AG10803 (cell line): ENCODE measurements around the gene SPRY4.

ENCODE experiments used
- DNase-seq: peaks from one replicate; pipeline ENCODE4 v3.0.0; 2010; ENCODE audit warnings: low read depth
- H3K4me3 ChIP-seq: 2 replicates; pipeline ENCODE4 v1.5.1; 2011; ENCODE audit warnings: mild to moderate bottlenecking, low read length, control low read depth
- TF ChIP-seq, protein P1 (sequence below): conservative IDR thresholded peaks from 2 replicates; pipeline ENCODE4 v1.5.1; 2011; ENCODE audit warnings: mild to moderate bottlenecking, low read length, control low read depth, inconsistent platforms

SPRY4 gene

GRCh38 chr5:142292808-142293207 is 32.0 kb downstream of the SPRY4 start:
- H3K4me3 ChIP-seq, result no peak overlapping the region
- DNase-seq, result no peak
- TF ChIP-seq, protein P1, sequence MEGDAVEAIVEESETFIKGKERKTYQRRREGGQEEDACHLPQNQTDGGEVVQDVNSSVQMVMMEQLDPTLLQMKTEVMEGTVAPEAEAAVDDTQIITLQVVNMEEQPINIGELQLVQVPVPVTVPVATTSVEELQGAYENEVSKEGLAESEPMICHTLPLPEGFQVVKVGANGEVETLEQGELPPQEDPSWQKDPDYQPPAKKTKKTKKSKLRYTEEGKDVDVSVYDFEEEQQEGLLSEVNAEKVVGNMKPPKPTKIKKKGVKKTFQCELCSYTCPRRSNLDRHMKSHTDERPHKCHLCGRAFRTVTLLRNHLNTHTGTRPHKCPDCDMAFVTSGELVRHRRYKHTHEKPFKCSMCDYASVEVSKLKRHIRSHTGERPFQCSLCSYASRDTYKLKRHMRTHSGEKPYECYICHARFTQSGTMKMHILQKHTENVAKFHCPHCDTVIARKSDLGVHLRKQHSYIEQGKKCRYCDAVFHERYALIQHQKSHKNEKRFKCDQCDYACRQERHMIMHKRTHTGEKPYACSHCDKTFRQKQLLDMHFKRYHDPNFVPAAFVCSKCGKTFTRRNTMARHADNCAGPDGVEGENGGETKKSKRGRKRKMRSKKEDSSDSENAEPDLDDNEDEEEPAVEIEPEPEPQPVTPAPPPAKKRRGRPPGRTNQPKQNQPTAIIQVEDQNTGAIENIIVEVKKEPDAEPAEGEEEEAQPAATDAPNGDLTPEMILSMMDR, result no peak

- no peak overlapping the region for H3K4me3 ChIP-seq
- TF ChIP-seq, protein P1, result no peak
- DNase-seq, result no peak
These were observed 32.6 kb downstream of the SPRY4 start for GRCh38 chr5:142292249-142292648.

DNA sequence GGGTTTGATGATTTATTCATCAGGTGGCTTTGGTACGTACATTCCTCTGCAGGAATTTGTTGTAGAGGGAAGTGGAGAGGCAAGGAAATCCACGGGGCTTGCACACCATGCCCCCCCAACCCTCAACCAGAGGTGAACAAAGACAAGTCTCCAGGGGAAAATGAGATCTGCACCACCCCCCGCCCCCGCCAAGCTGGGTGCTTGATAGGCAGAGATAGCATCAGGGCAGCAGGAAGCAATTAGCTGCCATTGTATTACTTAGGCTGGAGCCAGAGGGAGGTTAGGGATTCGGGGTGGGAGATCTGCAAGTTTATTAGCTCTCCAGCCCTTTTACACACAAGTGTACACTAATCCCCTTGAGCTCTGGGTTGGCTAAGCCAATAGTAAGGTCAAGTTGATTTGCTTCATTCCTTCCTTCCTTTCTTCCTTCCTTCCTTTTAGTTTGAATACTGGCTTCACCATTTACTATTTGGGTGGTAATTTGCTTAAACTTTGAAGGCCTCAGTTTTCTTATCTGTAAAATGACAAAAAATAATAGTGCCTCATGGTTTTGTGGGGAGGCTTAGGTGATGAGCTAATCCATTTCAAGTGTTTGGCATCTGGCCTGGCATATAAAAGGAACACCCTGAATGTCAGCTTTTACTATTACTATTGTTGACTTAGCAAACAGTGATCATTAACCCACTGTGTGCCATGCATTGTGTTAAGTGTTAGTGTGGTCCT is 34.1 kb downstream of the SPRY4 start:
- TF ChIP-seq, protein P1, result no peak
- H3K4me3 ChIP-seq, result no peak overlapping the region
- DNase-seq, result peak; percentile 48

DNA sequence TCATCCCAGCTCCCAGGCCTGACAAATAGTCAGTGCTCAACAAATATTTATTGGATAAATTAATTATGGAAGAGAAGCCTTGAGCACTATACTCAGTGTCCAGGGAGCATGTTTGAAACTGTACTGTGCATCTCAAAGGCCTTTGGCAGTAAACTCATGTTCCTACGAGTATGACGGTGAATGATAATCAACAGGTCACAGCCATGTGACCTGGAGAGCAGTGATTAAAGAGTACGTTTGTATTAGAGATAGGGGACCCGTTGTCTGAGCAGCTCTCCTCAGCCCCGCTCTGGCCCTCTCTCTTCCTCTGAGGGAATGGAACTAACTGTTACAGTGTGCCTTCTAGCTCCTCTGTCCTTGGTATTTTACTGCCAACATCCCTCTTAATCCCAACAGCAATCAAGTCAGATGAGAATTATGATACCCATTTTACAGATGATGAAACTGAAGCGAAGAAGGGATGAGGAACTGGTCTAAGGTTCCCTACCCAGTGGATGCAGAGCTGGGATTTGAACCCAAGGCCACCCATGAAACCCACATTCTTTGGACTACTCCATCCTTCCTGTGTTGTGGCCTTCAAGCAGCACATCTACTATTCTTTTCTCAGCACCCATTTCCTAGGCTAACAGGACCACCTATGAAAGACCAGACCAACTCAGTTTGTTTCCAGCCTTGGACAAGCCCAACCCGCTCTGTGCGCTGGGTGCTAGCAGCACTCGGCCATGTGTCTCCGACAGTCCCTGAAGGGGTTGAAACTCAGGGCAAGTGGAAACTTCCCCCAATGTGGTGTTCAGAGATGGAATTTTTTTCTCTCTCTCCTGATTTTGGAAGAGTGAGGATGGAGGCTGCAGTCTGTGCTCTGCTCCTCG is 34.9 kb downstream of the SPRY4 start:
- H3K4me3 ChIP-seq, result no peak overlapping the region
- no peak for DNase-seq
- TF ChIP-seq, protein P1, result no peak

DNA sequence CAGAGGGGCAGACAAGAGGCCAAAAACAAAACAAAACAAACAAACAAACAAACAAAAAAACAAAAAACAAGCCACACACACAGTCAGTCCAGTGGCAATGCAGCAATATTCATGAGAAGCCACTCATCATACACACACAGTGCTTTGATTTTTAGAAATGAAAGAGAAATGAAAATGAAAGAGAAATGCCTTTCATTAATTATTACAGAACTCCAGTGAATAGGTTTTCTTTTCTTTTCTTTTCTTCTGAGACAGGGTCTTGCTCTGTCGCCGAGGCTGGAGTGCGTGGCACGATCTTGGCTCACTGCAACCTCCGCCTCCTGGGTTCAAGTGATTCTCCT is 36.9 kb downstream of the SPRY4 start:
- TF ChIP-seq, protein P1, result no peak

DNA sequence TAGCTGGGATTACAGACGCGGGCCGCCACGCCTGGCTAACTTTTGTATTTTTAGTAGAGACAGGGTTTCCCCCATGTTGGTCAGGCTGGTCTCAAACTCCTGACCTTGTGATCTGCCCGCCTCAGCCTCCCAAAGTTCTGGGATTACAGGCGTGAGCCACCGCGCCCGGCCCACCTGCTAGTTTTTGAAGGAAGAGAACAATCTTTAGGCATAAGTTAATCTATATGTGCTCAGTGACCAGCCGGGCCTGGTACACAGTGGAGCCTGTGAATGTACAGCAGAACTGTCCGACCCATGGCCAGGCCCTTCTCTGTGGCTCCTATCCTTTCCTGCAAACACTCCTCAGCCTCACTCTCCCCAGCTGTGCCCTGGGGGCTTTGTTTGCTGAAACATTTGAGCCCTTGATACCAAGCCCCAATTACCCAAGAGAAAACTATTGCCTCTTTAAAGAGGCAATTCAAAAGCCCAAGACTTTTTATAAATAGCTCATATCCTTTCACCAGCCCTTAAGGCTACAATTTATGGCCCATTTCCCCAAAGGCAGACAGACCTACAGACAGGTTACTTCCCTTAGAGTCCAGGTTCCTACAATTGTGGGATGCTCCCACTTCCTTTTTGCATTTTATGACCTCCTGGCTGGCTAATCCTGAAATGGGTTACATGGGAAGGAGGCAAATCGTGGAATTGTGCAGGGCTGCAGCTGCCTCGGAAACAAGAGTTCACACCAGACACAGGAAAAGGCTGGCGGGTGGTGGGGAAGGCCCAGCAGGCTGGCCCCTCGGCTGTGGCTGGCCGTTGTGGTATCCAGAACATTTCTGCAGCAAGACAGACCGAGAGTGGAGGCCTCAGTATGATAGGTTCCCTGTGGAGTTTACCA is 37.5 kb downstream of the SPRY4 start:
- DNase-seq, result no peak
- no peak overlapping the region; the same call in 1 of the 2 replicates for H3K4me3 ChIP-seq
- TF ChIP-seq, protein P1, result no peak

More for the DNA sequence above, 36.9 kb downstream of the SPRY4 start:
- H3K4me3 ChIP-seq, result no peak overlapping the region; the same call in 1 of the 2 replicates
- DNase-seq, result no peak
